HEK293T (cell line): ENCODE measurements around the gene TUBB8B.
"Not testable (repeated sequence)": the region's sequence is repeated elsewhere in the genome, so short reads cannot be mapped to it uniquely, and the experiment has no call there.

Source experiments
- LEF1 ChIP-seq: fragments of 450-650 bp; IDR thresholded peaks from 2 replicates; pipeline ENCODE4 v1.6.1; 2017; ENCODE audit warnings: mild to moderate bottlenecking, borderline replicate concordance
- ZNF384 ChIP-seq: fragments of 450-650 bp; IDR thresholded peaks from 2 replicates; pipeline ENCODE4 v1.6.1; 2016

DNA sequence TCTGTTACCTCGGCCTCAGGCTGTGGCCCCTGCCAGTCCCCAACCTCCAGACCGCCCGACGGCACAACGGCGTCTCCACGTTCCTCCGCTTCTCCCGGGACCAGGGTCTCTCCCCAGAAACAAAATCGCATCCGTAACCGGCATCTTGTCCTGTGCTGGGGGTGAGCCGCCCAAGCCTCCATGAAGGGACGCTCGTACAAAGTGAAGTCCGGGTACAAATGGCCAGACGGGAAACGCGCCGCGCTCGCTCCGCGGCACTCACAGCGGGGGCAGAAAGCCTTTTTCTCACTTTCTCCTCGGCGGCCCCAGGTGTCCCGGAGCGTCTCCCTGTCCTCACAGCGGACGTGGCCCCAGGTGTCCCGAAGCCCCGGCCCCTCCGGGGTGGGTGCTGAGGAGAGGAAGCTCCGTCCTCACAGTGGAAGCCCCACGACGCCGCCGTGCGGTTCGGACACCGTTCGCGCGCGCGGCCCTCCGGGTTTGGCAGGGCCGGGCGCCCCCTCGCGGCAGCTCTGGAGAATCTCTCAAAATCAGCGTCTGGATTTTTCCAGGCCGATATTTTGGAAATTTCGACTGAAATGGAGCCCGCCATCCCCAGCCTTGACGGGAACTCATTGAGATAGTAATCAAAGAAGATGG, 26.2 kb upstream of the TUBB8B start:
- not testable (repeated sequence) for TF ChIP-seq LEF1, ZNF384
